Measurements from ENCODE around the gene IQCF6. TPM values are rescaled to one million over a fixed set of nuclear protein-coding genes. Genes with fewer than 3 reads are reported as not detected.
"Not testable (repeated sequence)": the region's sequence is repeated elsewhere in the genome, so short reads cannot be mapped to it uniquely, and the experiment has no call there.

IQCF6 gene
- polyA plus RNA-seq, 4 donors: not detected

DNA sequence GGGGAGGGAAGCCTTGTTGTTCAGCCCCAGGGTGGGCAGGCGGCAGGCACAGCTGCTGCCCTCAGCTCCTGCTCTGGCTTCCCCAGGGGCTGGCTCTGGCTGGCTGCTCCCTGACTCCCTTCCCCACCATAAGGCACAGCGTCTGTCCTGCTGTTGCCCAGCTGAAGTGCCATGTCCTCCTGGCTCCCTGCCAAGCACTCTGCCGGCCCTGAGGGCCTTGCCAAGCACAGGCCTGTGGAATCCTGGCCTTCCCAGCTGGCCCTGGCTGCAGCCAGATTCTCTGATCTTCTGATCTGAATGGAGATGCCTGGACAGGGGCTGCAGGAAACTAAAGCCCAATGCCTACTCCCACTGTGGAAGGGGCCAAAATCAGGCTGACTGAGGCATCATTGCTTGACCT is 1.1 kb downstream of the IQCF6 start:
- no peak for DNase-seq (ENCODE audit: low read depth in 4 of 4, low spot score in 2 of 4)

DNA sequence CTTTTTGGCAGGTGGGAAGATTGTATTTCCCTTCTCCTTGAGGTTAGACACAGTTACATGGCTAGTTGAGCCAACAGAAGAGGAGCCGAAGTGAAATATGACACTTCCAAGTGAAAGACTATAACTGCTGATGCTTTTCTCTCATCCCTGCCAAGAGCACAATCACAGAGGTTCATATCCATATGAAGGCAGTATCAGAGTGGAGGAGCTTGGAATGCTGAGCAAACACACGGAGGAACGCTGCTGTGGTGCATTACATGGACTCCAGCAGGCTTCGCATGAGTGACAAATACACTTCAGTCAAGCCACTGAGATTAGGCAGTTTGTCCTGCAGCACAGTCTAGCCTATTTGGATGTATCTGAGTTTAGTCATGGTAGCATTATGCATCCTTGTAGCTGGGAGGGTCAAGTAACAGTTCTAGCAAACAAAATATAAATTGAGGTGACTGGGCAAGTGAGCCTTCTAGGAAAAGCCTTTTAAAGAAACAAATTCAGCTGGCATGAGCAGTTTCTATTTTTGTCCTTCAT is 5.4 kb downstream of the IQCF6 start:
- no peak for DNase-seq (ENCODE audit: low read depth in 4 of 4, low spot score in 2 of 4)

DNA sequence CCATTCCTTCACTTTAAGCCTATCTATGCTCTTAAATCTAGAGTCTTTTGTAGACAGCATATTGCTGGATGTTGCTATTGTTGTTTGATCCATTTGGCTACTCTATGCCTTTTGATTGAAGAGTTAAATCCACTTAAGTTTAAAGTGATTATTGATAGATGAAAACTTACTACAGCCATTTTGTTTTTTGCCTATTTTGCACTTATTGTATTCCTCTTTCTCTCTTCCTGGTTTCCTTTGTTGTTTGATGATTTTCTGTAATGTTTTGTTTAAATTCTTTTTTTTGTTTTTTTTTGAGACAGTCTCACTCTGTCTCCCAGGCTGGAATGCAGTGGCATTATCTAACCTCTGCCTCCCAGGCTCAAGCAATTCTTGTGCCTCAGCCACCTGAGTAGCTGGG is 19.8 kb downstream of the IQCF6 start:
- no peak for DNase-seq (ENCODE audit: low read depth in 4 of 4, low spot score in 2 of 4)

DNA sequence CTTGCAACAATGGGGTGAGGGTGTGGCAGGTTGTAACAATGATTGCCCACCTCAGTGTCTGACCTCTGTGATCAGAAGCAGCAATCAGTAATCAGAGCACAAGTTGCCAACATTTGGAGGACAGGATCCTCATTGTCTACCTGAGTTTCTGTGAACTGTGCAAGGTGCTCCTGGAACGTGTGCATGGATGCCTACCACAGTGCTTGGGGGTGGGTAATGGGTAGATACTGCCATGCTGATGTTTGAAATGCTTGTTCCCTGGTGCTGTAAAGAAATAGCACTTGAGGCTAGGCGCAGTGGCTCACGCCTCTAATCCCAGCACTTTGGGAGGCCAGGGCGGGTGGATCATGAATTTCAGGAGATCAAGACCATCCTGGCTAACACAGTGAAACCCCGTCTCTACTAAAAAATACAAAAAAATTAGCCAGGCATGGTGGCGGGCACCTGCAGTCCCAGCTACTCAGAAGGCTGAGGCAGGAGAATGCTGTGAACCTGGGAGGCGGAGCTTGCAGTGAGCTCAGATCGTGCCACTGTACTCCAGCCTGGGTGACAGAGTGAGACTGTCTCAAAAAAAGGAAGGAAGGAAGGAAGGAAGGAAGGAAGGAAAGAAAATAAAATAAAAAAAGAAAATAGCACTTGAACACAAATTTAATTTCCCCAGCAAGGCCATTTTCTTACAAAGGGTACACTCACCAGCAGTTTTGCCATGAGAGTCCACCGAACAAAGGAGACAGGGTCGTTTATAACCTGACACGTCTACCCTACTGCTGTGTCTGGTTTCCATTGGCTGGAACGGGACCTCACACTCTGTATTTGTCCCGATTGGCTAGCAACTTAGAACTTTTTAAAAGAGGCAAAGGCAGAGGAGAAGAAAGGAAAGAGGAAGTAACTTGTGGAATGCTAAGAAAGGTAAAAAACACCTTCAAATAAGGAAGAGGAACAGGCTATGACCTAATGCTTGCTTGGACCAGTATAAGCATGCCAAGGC is 25.0 kb downstream of the IQCF6 start:
- DNase-seq (ENCODE audit: low read depth in 4 of 4, low spot score in 2 of 4): not testable (repeated sequence)

DNA sequence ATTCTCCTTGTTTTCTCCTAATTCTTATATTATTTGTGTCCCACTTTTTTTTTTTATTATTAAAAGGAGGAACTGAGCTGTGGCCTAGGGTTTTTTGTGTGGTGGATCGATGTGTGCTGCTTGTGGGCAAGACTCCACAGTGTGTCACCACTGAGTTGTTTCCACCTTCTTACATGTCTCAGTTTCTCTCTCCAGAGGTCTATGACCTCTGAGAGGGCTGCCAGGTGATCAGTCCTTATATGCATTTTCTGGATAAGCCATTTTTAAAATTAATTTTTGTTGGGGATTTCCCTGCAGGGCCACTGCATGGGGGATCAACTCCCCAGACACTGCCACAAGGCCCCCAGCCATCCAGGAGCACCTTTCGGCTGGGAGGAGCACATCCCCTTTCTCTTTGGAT is 27.8 kb downstream of the IQCF6 start:
- DNase-seq (ENCODE audit: low read depth in 4 of 4, low spot score in 2 of 4): no peak

DNA sequence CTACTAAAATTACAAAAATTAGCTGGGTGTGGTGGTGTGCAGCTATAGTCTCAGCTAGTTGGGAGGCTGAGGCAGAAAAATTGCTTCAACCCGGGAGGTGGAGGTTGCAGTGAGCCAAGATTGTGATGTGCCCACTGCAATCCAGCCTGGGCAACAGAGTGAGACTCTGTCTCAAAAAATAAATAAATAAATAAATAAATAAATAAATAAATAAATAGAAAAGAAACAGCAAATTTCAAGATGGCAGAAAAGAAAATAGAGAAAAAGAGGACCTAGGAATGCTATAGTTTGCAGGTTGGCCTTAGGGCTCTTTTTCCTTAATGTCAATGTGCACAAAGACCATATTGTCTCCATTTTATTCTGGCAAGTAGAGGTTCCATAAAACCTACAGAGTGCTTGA is 28.2 kb downstream of the IQCF6 start:
- DNase-seq (ENCODE audit: low read depth in 4 of 4, low spot score in 2 of 4): no peak

DNA sequence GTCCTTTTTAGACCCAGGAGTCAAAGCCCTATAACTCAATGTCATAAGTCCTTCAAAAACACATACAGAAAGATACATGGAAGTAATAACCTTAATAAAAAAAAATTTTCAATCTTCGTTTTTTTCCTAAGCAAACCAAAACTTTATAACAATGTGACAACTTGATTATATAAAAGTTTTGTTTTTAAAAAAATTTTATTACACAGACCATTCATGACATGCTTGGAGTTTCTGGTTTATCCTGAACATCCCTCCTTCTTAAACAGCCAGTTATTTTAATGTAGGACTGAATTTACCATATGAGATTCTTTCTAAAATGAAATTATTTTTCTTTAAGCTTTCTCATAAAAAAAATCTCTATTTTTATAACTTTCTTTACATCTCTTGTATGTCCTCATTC is 30.7 kb downstream of the IQCF6 start:
- DNase-seq (ENCODE audit: low read depth in 4 of 4, low spot score in 2 of 4): no peak

DNA sequence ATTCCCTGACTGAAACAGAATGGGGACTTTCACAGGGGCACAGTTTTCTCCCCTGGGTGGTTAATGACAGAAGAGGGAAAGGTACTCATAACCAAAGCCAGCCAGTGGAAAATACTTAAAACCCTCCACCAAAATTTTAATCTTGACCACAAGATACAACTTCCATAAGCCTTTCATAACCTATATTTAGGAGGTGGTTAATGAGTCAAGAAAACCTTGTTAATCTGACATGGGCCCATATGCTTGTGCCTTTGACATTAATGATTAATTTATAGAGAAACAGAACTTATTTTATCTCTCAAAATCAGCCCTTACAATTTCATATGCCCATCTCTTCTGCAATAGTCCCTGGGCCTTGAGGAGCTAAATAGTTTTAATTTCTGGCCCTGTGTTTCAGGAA is 31.2 kb downstream of the IQCF6 start:
- no peak for DNase-seq (ENCODE audit: low read depth in 4 of 4, low spot score in 2 of 4)

DNA sequence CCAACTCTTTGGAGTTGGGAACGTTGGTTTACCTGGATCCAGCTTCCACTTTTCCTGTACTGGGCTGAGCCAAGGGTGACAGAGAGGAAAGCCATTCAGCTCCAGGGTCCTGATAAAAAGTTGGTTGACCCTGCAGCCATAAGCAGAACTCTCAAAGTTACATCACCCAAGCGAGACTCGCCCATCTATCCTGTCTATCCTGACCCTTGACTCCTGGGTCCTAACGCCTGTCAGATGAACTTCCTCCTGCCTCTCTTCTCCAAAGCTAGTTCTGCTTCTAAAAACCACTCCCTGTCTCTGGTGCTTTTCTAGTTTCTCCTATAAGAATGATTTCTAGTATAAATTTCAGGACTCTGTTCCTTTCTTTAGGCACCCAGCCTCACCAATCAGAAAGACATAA is 36.1 kb downstream of the IQCF6 start:
- not testable (repeated sequence) for DNase-seq (ENCODE audit: low read depth in 4 of 4, low spot score in 2 of 4)

DNA sequence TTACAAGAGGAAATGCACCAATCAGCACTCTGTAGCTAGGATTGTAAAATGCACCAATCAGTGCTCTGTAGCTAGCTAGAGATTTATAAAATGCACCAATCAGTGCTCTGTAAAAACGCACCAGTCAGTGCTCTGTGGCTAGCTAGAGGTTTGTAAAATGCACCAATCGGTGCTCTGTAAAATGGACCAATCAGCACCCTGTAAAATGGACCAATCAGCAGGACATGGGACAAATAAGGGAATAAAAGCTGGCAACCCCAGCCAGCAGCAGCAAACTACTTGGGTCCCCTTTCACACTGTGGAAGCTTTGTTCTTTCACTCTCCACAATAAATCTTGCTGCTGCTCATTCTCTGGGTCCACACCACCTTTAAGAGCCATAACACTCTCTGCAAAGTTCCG is 36.7 kb downstream of the IQCF6 start:
- DNase-seq (ENCODE audit: low read depth in 4 of 4, low spot score in 2 of 4): not testable (repeated sequence)

DNA sequence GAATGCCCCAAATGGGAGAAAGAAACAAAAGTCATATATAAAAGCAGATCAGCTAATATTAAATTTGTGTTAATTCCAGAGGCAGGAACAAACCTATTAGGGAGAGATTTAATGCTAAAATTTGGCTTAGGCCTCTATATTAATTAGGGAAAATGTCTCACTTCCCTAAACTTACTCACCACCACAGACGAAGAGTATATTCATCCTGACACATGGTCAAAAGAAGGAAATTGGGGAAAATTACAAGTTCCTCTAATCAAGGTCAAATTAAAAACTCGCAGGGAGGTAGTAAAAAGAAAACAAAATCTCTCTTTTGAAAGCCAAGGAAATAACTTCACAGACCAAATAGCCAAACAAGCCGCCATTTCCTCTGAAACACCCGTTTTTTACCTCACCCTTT is 39.9 kb downstream of the IQCF6 start:
- no peak for DNase-seq (ENCODE audit: low read depth in 4 of 4, low spot score in 2 of 4)

DNA sequence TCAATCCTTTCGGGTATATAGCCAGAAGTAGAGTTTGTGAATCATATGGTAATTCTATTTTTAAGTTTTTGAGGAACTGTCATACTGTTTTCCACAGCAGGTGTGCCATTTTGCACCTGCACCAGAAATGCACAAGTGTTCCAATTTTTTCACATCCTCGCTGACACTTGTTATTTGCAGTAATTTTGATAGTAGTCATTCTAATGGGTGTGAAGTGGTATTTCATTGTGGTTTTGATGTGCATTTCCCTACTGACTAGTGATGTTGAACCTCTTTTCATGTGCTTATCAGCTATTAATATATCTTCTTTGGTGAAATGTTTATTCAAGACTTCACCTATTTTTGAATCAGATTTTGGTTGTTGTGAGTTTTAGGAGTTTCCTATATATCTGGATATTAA is 43.1 kb downstream of the IQCF6 start:
- no peak for DNase-seq (ENCODE audit: low read depth in 4 of 4, low spot score in 2 of 4)

DNA sequence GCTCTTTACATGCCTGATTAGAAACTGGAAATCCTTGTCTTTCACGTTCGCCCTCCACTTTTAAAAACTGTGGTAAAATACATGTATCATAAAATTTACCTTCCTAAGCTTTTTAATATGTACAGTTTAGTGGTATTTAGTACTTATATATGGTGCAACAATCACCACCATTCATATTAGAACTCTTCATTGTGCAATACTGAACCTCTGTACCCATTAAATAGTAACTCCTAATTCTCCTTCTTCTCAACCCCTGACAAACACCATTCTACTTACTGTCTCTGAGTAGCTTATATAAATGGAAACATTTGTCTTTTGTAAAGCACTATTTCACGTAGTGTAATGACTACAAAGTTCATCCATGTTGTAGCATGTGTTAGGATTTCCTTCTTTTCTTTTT is 44.0 kb downstream of the IQCF6 start:
- DNase-seq (ENCODE audit: low read depth in 4 of 4, low spot score in 2 of 4): no peak

DNA sequence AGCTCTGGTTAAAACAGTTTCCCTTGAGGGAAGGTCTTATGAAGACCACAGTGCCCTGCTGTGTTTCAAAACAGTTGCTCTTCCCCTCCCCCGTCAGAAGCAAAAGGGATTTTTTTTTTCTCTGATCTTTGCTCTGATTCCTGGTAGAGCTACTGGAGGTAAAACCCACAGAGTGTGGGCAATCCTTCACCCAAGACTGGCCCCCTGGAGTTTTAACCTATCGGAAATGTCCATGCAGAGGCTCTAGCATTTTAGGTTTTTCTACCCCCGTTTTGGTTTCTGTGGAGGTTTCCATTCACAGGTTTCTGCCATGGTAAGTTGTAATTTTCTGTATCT is 44.5 kb downstream of the IQCF6 start:
- no peak for DNase-seq (ENCODE audit: low read depth in 4 of 4, low spot score in 2 of 4)

DNA sequence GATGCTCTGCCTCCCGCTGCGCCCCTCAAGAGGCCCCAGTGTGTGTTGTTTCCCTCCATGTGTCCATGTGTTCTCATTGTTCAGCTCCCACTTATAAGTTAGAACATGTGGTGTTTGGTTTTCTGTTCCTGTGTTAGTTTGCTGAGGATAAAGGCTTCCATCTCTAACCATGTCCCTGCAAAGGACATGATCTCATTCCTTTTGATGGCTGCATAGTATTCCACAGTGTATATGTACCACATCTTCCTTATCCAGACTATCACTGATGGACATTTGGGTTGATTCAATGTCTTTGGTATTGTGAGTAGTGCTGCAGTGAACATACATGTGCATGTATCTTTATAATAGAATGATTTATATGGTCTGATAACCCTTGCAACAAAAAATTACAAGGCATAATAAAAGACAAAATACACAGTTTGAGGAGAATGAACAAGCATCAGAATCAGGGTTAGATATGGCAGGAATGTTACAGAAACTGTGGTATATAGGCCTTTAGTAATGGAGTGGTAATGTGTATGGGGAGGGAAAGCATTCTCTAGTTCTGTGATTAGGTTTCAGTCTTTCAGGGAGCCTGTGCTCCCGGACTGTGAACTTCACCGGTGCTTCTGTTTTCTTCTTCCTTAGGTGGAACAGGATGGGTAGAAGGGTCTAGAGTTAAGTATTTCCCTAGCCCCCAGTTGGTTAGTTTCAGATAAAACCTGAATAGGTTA is 45.0 kb downstream of the IQCF6 start:
- DNase-seq (ENCODE audit: low read depth in 4 of 4, low spot score in 2 of 4): no peak

DNA sequence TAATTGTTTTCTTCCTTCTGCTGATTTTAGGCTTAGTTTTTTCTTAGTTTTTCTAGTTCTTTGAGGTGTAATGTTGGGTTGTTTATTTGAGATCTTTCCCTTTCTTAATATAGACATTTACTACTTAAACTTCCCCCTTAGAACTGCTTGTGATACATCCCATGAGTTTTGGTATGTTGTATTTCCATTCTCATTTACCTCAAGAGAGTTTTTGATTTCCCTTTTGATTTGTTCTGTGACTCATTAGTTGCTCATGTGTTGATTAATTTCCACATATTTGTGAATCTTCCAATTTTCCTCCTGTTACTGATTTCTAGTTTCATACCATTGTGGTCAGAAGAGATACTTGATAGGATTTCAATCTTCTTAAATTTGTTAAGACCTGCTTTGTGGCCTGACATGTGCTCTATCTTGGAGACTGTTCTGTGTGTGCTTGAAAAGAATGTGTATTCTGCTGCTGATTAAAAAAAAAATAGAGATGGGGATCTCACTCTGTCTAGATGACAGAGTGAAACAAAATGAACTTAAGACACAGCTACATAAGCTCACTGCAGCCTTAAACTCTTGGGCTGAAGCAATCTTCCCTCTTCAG is 49.9 kb downstream of the IQCF6 start:
- DNase-seq (ENCODE audit: low read depth in 4 of 4, low spot score in 2 of 4): no peak

Other genes with a start within 250 kb of the IQCF6 start
- 10 to 100 TPM; 12.7 to 18.7 (median 15.3) TPM for gene RAD54L2, start 240.5 kb downstream of the IQCF6 start, polyA plus RNA-seq (ENCODE audit: insufficient read length in 4 of 4)
- 10 to 100 TPM; 60.2 to 76.8 (median 66.8) TPM for gene TEX264, start 108.0 kb downstream of the IQCF6 start, polyA plus RNA-seq (ENCODE audit: insufficient read length in 4 of 4)
- gene GRM2, start 72.2 kb downstream of the IQCF6 start, polyA plus RNA-seq (ENCODE audit: insufficient read length in 4 of 4): under 1 TPM; 0.51 to 0.73 (median 0.59) TPM
- gene IQCF2, start 82.4 kb upstream of the IQCF6 start, polyA plus RNA-seq (ENCODE audit: insufficient read length in 4 of 4): not detected
- not detected for gene IQCF5, start 96.4 kb upstream of the IQCF6 start, polyA plus RNA-seq (ENCODE audit: insufficient read length in 4 of 4)
- not detected for gene IQCF1, start 124.1 kb upstream of the IQCF6 start, polyA plus RNA-seq (ENCODE audit: insufficient read length in 4 of 4)
- 10 to 100 TPM; 18.0 to 24.5 (median 21.3) TPM for gene RRP9, start 162.7 kb upstream of the IQCF6 start, polyA plus RNA-seq (ENCODE audit: insufficient read length in 4 of 4)
- 10 to 100 TPM; 14.6 to 22.7 (median 20.0) TPM for gene PARP3, start 163.1 kb upstream of the IQCF6 start, polyA plus RNA-seq (ENCODE audit: insufficient read length in 4 of 4)
- under 1 TPM; 0.37 to 0.83 (median 0.59) TPM for gene GPR62, start 176.1 kb upstream of the IQCF6 start, polyA plus RNA-seq (ENCODE audit: insufficient read length in 4 of 4)
- 10 to 100 TPM; 51.1 to 83.6 (median 70.1) TPM for gene PCBP4, start 188.2 kb upstream of the IQCF6 start, polyA plus RNA-seq (ENCODE audit: insufficient read length in 4 of 4)
- 10 to 100 TPM; 82.8 to 96.5 (median 85.3) TPM for gene ABHD14B, start 194.8 kb upstream of the IQCF6 start, polyA plus RNA-seq (ENCODE audit: insufficient read length in 4 of 4)
- 10 to 100 TPM; 24.2 to 36.6 (median 29.8) TPM for gene ABHD14A, start 195.8 kb upstream of the IQCF6 start, polyA plus RNA-seq (ENCODE audit: insufficient read length in 4 of 4)
- gene ACY1, start 204.3 kb upstream of the IQCF6 start, polyA plus RNA-seq (ENCODE audit: insufficient read length in 4 of 4): 100 to 1,000 TPM in 3 of 4 donors, 10 to 100 TPM in 1; 98.5 to 137 (median 115) TPM
- gene RPL29, start 216.7 kb upstream of the IQCF6 start, polyA plus RNA-seq (ENCODE audit: insufficient read length in 4 of 4): 1,000 to 10,000 TPM; 1,583 to 1,933 (median 1,778) TPM

Measured in left renal cortex interstitium (tissue), 4 donors.